OCI-LY7 (cell line): ENCODE results near the gene PTBP3.

ENCODE experiments used
- CTCF ChIP-seq: fragments of 200-600 bp; sonication (generic); conservative IDR thresholded peaks from 2 replicates; pipeline ENCODE4 v1.5.1; 2014; ENCODE audit warnings: mild to moderate bottlenecking, antibody characterized with exemption, low read length, moderate library complexity, mixed read lengths
- EZH2phosphoT487 ChIP-seq: fragments of 200-600 bp; sonication (generic); IDR thresholded peaks from 2 replicates; pipeline ENCODE4 v1.6.1; 2018; ENCODE audit warnings: low read depth, borderline replicate concordance, mild to moderate bottlenecking, mixed run types, antibody characterized with exemption, low read length, moderate library complexity, mixed read lengths

GRCh38 chr9:112198646-112199045 is 134.8 kb downstream of the PTBP3 start:
- TF ChIP-seq CTCF, result no peak
- TF ChIP-seq EZH2phosphoT487, result no peak
